A673 (cell line): Measurements from ENCODE around the gene LAGE3.

Experiments used
- CTCF ChIP-seq: fragments of 300-800, 200-600 bp; sonication (generic); conservative IDR thresholded peaks from 2 replicates; pipeline ENCODE4 v1.5.1; 2017; ENCODE audit warnings: low read depth, mild to moderate bottlenecking, antibody characterized with exemption, low read length, moderate library complexity, mixed read lengths
- EZH2 ChIP-seq: fragments of 200-600 bp; sonication (generic); IDR thresholded peaks from 2 replicates; pipeline ENCODE4 v1.6.1; 2017; ENCODE audit warnings: borderline replicate concordance, low read depth, mild to moderate bottlenecking, mixed read lengths, antibody characterized with exemption, low read length; ENCODE audit not compliant: poor library complexity, severe bottlenecking

DNA sequence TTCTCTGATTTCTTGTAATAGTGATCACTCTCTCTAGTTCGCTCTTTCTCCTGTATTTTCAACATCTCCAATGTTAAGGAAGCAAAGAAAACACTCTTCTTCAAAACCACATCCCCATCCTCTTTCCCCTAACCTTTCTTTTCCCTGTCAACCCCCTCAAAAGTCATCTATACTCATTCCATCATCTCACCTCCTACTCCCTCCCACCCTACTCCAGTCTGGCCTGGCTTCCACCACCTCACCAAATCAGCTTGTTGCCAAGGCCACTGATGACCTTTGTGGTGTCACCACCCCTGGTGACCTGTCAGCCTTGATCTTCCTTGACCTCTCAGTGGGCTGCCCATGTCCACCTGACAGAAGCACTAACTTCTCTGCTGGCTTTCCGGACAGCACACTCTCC, 34.6 kb upstream of the LAGE3 start:
- TF ChIP-seq CTCF (no peak), EZH2 (no peak)
